NCI-H2171 (cell line): ENCODE data around the gene WDR49.

Source experiments
- DNase-seq: peaks from one replicate; lab custom pipeline; 2025; lab: John Stamatoyannopoulos, UW

The WDR49 gene

DNA sequence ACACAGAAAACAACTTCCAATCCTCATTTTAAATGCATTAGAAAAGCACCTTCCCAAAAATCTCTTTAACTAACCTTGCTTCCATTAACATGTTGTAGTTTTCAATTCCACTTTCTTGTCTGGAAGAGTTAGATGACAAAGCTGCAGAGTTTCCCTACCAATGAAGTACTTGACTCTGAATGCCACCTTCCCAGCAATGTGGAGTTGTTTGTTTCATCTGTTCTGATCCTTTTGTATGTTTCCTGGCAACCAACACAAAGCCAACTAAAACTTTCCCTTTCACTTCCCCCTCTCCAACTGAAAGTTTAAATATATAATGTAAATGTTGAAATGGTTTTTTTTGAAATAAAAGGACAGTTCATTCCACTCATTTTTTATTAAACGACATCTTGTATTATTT is at the start of gene WDR49:
Gene WDR49, minus strand, starts transcription at position 183 of the 400 bp plus-strand sequence. CDS start 517 bp downstream, outside the sequence.
- DNase-seq = no peak

DNA sequence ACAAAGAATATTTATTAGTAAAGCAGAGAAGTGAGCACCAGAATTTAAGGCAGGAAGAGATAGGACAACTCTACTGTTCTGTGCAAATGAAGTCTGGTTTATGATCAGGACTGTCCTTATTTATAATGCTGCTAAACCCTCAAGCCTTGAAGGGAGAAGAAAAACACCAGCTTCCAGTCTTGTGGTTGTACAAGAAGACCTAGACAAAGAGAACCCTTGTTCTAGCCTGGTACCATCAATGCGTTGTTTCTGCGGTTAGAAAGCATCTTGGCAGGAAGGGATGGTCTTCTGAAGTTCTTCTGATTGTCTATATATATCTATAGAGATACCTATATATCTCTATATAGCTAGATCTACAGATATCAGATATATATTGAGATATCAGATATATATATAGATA is 47.2 kb upstream of the WDR49 start:
- no peak for DNase-seq

GRCh38 chr3:167700046-167700445 is 46.3 kb upstream of the WDR49 start:
- DNase-seq = no peak

DNA sequence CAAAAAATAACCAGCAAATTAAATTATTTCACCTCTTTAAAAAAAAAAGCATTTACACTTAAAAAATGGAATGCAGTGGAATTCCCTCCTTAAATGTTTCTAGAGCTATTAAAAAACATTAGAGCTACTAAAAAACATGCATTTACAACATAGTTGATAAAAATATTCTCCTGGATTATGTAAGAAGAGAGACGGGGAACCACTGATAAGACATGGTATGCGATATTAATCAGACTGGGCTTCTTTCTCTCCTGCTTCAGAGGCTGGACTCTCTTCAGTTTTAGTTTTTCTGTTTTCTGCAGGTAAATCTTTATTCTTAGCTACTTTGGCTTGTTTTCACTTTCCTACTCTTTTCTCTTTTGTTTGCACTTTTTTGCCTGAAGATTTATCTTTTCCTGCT is 40.4 kb upstream of the WDR49 start:
- no peak for DNase-seq

DNA sequence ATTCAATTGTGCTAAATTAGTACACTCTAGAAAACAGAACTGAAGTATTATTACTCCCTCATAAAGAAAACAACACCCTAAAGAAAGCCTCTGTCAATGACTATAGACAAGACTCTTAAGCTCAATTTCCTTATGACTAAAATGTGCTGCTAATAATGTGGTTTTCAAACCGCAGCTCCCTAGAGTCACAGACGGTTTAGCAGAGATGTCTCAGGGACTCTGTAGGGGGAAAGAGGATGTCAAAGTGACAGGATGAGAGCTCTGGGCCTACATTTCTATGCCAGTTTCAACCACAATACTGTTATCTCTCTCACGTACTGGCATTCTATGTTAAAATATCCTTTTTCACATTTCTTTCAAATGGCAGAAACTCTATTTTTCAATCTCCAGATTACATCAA is 37.6 kb upstream of the WDR49 start:
- no peak for DNase-seq

- DNase-seq = peak; percentile 30
These were observed 30.7 kb upstream of the WDR49 start for GRCh38 chr3:167684388-167684993.

- no peak for DNase-seq
These were observed 25.8 kb upstream of the WDR49 start for GRCh38 chr3:167679526-167679925.

DNA sequence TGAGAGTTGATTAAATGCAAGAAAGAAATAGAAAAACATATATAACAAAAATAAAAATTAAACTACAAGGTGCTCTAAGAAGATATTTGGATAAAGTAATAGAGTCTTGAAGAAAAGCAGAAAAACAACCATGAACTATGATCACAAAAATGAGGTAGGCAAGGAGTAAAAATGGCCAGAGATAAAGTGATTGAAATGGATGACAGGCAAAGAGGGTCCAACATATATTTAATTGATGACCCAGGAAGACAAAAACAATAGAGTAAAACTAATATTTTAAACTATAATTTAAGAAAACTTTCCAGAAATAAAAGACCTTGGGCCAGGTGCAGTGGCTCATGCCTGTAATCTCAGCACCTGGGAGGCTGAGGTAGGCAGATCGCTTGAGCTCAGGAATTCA is 22.1 kb upstream of the WDR49 start:
- no peak for DNase-seq

DNA sequence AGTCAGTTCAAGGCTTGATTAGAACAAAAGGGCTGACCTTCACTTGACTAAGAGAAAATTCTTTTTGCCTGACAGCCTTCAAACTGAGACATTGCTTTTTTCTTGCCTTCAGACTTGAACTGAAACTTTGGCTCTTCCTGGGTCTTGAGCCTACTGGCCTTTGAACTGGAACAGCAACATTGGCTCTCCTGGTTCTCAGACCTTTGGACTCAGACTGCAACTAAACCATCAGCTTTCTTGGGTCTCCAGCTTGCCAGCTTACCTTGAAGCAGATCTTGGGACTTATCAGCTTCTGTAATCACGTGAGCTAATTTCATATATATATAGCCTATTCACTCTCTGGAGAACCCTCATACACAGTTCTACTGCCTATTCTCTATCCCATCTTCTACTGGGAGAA is 19.5 kb upstream of the WDR49 start:
- DNase-seq = no peak

- no peak for DNase-seq
These were observed 18.2 kb upstream of the WDR49 start for GRCh38 chr3:167671878-167672427.

DNA sequence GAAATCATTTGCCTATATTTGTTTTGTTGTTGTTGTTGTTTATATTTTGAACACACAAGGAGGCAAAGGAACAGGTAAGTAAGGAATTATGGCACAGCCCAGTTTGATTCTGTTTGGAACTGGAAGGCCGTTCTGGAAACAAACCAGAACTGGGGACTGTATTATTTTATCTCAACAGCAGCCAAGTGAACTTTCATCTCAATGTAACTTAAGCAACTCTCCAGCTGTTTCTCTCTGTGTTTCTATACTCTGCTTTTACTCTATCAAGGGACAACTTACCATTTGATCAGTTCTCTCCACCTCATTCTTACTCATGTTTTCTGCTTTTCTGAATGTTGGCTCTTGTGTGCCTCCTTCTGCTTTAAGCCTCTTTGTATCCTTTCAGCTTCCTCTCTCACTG is 16.0 kb upstream of the WDR49 start:
- no peak for DNase-seq

- no peak for DNase-seq
These were observed 14.9 kb upstream of the WDR49 start for GRCh38 chr3:167668651-167669050.

- DNase-seq = no peak
These were observed 12.8 kb upstream of the WDR49 start for GRCh38 chr3:167666563-167666962.

- no peak for DNase-seq
These were observed 9.2 kb upstream of the WDR49 start for GRCh38 chr3:167662919-167663400.

DNA sequence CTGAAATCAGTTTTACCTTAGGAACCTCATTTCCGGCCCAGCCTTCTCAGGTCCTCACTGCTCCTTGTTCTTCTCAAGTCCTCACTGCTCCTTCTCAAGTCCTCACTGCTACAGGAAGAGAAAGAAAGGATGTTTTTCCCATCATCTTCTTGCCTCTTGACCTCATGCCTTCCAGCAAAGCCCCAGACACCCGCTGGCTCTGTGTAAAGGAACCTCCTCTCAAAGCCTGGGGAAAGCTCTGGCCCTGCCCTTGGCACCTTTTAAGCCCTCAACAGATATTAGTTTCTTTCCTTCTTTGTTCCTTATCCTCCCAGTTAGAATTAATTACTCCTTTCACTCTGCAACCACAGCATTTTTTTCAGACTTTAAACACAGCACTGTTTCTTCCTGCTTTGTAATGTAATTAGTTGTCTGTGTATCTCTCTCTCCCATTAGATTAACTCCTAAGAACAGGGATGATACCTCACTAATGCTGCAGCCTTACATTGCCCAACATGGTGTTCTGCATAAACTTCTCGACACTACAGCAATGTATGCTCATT is 4.0 kb upstream of the WDR49 start:
- DNase-seq = no peak

GRCh38 chr3:167656821-167657220 is 3.1 kb upstream of the WDR49 start:
- DNase-seq = no peak

GRCh38 chr3:167653155-167653554 is 587 bp downstream of the WDR49 start:
- DNase-seq = no peak

GRCh38 chr3:167651826-167652225 is 1.9 kb downstream of the WDR49 start:
- DNase-seq = no peak

DNA sequence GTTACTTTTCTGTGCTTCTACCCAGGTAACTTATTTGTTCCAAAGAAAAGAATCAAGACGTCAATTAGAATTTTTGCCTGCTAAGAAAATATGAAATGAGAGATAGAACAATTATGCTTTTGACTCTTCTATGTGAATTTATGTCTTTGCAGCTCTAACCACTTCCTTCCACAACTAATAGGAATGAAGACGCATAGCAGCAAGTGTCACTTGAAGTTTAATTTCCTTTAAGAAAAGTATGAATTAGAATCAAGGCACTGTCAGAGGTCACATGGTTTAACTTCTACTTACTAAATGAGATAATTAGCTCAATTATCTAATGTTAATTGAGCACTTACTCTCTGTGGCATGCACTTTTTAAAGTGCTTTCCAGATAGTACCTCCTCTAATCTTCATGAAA is 3.3 kb downstream of the WDR49 start:
- no peak for DNase-seq

- DNase-seq = no peak
These were observed 4.0 kb downstream of the WDR49 start for GRCh38 chr3:167649746-167650145.

DNA sequence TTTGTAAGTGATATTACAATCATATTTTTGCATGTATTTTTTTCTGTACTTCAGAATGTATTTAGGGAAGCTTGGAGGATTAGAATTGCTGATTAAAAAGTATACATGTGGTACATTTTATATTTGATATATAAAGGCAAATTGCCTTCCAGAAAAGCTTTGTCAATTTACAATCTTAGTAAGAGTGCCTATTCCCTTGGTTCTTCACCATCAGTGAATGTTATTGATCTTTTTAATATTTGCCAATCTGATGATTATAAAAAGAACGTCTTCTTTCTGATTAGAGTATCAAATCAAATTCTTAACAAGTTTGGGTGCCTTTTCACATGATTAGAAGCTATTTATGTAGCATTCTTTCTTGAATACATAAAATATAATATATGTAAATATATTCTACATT is 9.1 kb downstream of the WDR49 start:
- DNase-seq = no peak

DNA sequence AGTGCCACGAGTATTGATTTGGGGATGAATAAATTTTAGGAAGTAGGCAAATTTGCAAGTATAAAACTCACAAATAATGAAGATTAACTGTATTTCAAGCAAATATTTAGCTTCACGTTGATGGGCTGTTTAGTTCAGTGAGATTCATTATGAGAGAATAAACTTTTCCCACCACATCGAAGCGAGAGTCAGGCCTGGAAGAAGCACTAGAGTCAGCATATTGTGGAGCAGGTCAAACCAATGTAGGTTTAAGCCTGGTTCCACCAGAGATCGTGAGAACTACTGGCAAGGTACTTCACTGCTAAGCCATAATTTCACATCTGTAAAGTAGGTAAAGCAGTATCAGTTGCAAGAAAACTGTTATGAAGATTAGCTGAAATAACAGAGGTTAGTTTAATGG is 22.3 kb downstream of the WDR49 start:
- no peak for DNase-seq

GRCh38 chr3:167626490-167626889 is 27.3 kb downstream of the WDR49 start:
- no peak for DNase-seq

- DNase-seq = no peak
These were observed 38.7 kb downstream of the WDR49 start for GRCh38 chr3:167615030-167615429.
